Motor neuron (in vitro differentiated cells): ENCODE data around the gene PEX5L. TPM values are rescaled to one million over a fixed set of nuclear protein-coding genes. Genes with fewer than 3 reads are reported as not detected.

ENCODE experiments used
- ATAC-seq, 8 experiments: fragments of 200-7000 bp; cut with Tn5 transposase; replicated peaks in 6 of 8; 2 replicates each; pipeline ENCODE4 v1.8.0; 2021; ENCODE audit warnings: mild to moderate bottlenecking in 8 of 8, moderate library complexity in 8 of 8
- H3K27ac ChIP-seq, 2 donors: fragments of 250-450 bp; sonication (Bioruptor Pico); 2 replicates each; pipeline ENCODE4 v1.9.0; 2021; ENCODE audit warnings: antibody characterized with exemption in 2 of 2, mild to moderate bottlenecking in 2 of 2, moderate library complexity in 1 of 2
- H3K4me1 ChIP-seq, 2 donors: fragments of 250-450 bp; sonication (Bioruptor Pico); replicated peaks in 1 of 2; 2 replicates each; pipeline ENCODE4 v1.6.1; 2021; ENCODE audit warnings: antibody characterized with exemption in 2 of 2, mild to moderate bottlenecking in 2 of 2, moderate library complexity in 1 of 2
- H3K4me3 ChIP-seq, 5 donors: fragments of 250-450 bp; sonication (Bioruptor Pico); 2 replicates each; pipeline ENCODE4 v1.9.0; 2021; ENCODE audit warnings: antibody characterized with exemption in 5 of 5, mild to moderate bottlenecking in 5 of 5, moderate library complexity in 4 of 5
- WGBS, 10 experiments: fragments of 450-650 bp; shearing (Covaris generic); methylation state at CpG; one replicate each; pipeline ENCODE4 v1.0.0; 2022; 5-methylcytosine and 5-hydroxymethylcytosine counted together
- in situ Hi-C, 9 experiments: fragments of 400-800 bp; cut with MboI; loops; one replicate each; pipeline ENCODE4 v1.15.0; 2021; ENCODE audit warnings: low sequenced_read_pairs in 9 of 9, low pct_unique_long_range_greater_than_20kb in 2 of 9; ENCODE audit not compliant: unreplicated experiment in 9 of 9
- total RNA-seq, 8 experiments: library from RNA; unstranded; fragments of 300-600 nt; gene quantifications; 2 replicates each; pipeline versions ENCODE4 v1.2.3 to v1.2.4, GENCODE V29; 2022

PEX5L gene
- total RNA-seq, 8 experiments from 2014 or later: 3.6 to 76.9 (median 9.1) TPM

GRCh38 chr3:179962629-179963387, 73.9 kb downstream of the PEX5L start:
- 67 to 100% (median 95%) methylated on average over 1 of the region's 1 CpG for WGBS, 10 experiments
- no peak for ATAC-seq
- in situ Hi-C loops: no loop called here
- peaks cover 0 to 5% of the 10 kb centered on the region in 2 donors for H3K4me1 ChIP-seq
- H3K4me3 ChIP-seq: no peak overlapping the region
- H3K27ac ChIP-seq: no peak overlapping the region

GRCh38 chr3:179961703-179962078, 75.0 kb downstream of the PEX5L start:
- in situ Hi-C loops: no loop called here
- Histone ChIP-seq H3K27ac (no peak overlapping the region), H3K4me1 (peaks cover 0 to 3% of the 10 kb centered on the region in 2 donors), H3K4me3 (no peak overlapping the region)
- ATAC-seq: no peak
- 11 to 95% (median 43%) methylated on average over 2 to 5 of the region's 5 CpGs; no CpG with 5 or more reads in 2 of the 10 experiments for WGBS, 10 experiments

GRCh38 chr3:179961071-179961702, 75.5 kb downstream of the PEX5L start:
- no peak for ATAC-seq
- Histone ChIP-seq H3K27ac (no peak overlapping the region), H3K4me3 (no peak overlapping the region), H3K4me1 (peaks cover 0 to 3% of the 10 kb centered on the region in 2 donors)
- in situ Hi-C loops: no loop called here
- WGBS, 10 experiments: 18 to 96% (median 89%) methylated on average over 3 to 6 of the region's 6 CpGs

- Histone ChIP-seq H3K4me1 (peaks cover 0 to 3% of the 10 kb centered on the region in 2 donors), H3K27ac (no peak overlapping the region), H3K4me3 (no peak overlapping the region)
- 50 to 100% (median 88%) methylated on average over 4 to 9 of the region's 9 CpGs; no CpG with 5 or more reads in 1 of the 10 experiments for WGBS, 10 experiments
- in situ Hi-C loops: no loop called here
- no peak for ATAC-seq
These were observed 78.0 kb downstream of the PEX5L start for GRCh38 chr3:179958759-179959158.

GRCh38 chr3:179958143-179958542, 78.6 kb downstream of the PEX5L start:
- ATAC-seq: no peak
- 0 to 100% (median 85%) methylated on average over 1 to 2 of the region's 2 CpGs; no CpG with 5 or more reads in 2 of the 10 experiments for WGBS, 10 experiments
- Histone ChIP-seq H3K27ac (no peak overlapping the region), H3K4me3 (no peak overlapping the region), H3K4me1 (peaks cover 0 to 3% of the 10 kb centered on the region in 2 donors)
- in situ Hi-C loops: no loop called here

GRCh38 chr3:179957264-179957845, 79.4 kb downstream of the PEX5L start:
- 0 to 100% (median 50%) methylated on average over 1 to 2 of the region's 2 CpGs; no CpG with 5 or more reads in 2 of the 10 experiments for WGBS, 10 experiments
- Histone ChIP-seq H3K4me1 (peaks cover 0 to 3% of the 10 kb centered on the region in 2 donors), H3K27ac (no peak overlapping the region), H3K4me3 (no peak overlapping the region)
- ATAC-seq: no peak
- in situ Hi-C loops: no loop called here

- Histone ChIP-seq H3K4me1 (peaks cover 0 to 3% of the 10 kb centered on the region in 2 donors), H3K27ac (no peak overlapping the region), H3K4me3 (no peak overlapping the region)
- WGBS, 10 experiments: 5 to 100% (median 88%) methylated on average over 2 to 7 of the region's 7 CpGs
- in situ Hi-C loops: no loop called here
- ATAC-seq: peak in 3 of 8 experiments; percentile 26 to 83 (median 61)
These were observed 80.3 kb downstream of the PEX5L start for GRCh38 chr3:179956416-179956830.

GRCh38 chr3:179955809-179956208, 80.9 kb downstream of the PEX5L start:
- Histone ChIP-seq H3K4me1 (peaks cover 0 to 3% of the 10 kb centered on the region in 2 donors), H3K27ac (no peak overlapping the region), H3K4me3 (no peak overlapping the region)
- WGBS, 10 experiments: 0 to 83% (median 32%) methylated on average over 1 to 3 of the region's 3 CpGs; no CpG with 5 or more reads in 3 of the 10 experiments
- no peak for ATAC-seq
- in situ Hi-C loops: no loop called here

- in situ Hi-C loops: no loop called here
- no peak overlapping the region for H3K27ac ChIP-seq
- ATAC-seq: no peak
- peaks cover 0 to 5% of the 10 kb centered on the region in 2 donors for H3K4me1 ChIP-seq
- 12 to 100% (median 90%) methylated on average over 2 to 5 of the region's 5 CpGs for WGBS, 10 experiments
- no peak overlapping the region for H3K4me3 ChIP-seq
These were observed 81.5 kb downstream of the PEX5L start for GRCh38 chr3:179955286-179955685.

GRCh38 chr3:179953993-179954870, 82.5 kb downstream of the PEX5L start:
- no peak overlapping the region for H3K4me3 ChIP-seq
- in situ Hi-C loops: no loop called here
- WGBS, 10 experiments: 26 to 81% (median 54%) methylated on average over 1 to 7 of the region's 8 CpGs; no CpG with 5 or more reads in 1 of the 10 experiments
- no peak for ATAC-seq
- peaks cover 5 to 6% of the 10 kb centered on the region in 2 donors for H3K4me1 ChIP-seq
- no peak overlapping the region for H3K27ac ChIP-seq

GRCh38 chr3:179950840-179951239, 85.9 kb downstream of the PEX5L start:
- peak in 3 of 8 experiments; percentile 47 to 72 (median 66) for ATAC-seq
- 0 to 95% (median 48%) methylated on average over 1 to 5 of the region's 5 CpGs for WGBS, 10 experiments
- peaks cover 5 to 8% of the 10 kb centered on the region in 2 donors for H3K4me1 ChIP-seq
- in situ Hi-C loops: no loop called here
- H3K4me3 ChIP-seq: no peak overlapping the region
- no peak overlapping the region for H3K27ac ChIP-seq

- Histone ChIP-seq H3K4me3 (no peak overlapping the region), H3K27ac (no peak overlapping the region), H3K4me1 (peaks cover 5 to 8% of the 10 kb centered on the region in 2 donors)
- in situ Hi-C loops: loop anchor here in 1 of 9 experiments (25.0 kb wide), 1 partner anchor 637 kb away; no protein-coding TSS in a partner anchor
- 33 to 100% (median 83%) methylated on average over 1 to 2 of the region's 2 CpGs; no CpG with 5 or more reads in 3 of the 10 experiments for WGBS, 10 experiments
- ATAC-seq: no peak
These were observed 86.9 kb downstream of the PEX5L start for GRCh38 chr3:179949869-179950268.
